Measurements from ENCODE around the gene CNOT4.

GRCh38 chr7:135322571-135323340 lies 187.1 kb downstream of the CNOT4 start:
- TF ChIP-seq CTCF (IDR thresholded peaks at IDR 0.05; ENCODE audit: borderline replicate concordance, extremely low read depth, low read length, poor library complexity, severe bottlenecking) (no peak), EZH2 (IDR thresholded peaks at IDR 0.05; ENCODE audit: borderline replicate concordance, low read depth, low read length, severe bottlenecking) (no peak)

All from DND-41 (cell line).